Measurements from ENCODE around the gene RNF220. TPM values are rescaled to one million over a fixed set of nuclear protein-coding genes. Genes with fewer than 3 reads are reported as not detected.

RNF220 gene
- total and polyA plus RNA-seq, 9 of the 15 experiments (the other 6 are each of a cell fraction or from before 2014, with no cell fraction given): 5.1 to 117 (median 66.9) TPM

DNA sequence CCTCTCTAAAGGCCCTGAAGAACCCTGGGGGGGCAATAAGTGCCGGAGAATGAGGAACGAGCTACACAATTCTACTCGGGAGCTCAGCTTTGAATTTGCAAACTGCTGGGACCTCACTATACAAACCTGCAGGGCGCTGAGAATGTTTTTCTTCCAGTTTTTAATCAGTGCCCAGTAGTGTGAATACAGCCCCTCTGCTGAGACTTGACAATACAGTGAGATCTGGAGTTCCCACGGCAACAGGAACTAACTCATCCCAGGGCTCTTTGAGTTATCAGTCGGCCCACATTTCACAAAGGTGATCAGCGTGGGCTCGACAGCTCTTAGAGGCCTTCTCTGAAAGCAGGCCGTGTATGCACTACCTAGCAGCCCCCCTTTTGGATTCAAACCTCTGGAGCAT is 227.5 kb downstream of the RNF220 start (continued):
- TF ChIP-seq, protein P1, sequence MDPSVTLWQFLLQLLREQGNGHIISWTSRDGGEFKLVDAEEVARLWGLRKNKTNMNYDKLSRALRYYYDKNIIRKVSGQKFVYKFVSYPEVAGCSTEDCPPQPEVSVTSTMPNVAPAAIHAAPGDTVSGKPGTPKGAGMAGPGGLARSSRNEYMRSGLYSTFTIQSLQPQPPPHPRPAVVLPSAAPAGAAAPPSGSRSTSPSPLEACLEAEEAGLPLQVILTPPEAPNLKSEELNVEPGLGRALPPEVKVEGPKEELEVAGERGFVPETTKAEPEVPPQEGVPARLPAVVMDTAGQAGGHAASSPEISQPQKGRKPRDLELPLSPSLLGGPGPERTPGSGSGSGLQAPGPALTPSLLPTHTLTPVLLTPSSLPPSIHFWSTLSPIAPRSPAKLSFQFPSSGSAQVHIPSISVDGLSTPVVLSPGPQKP (CRISPR knock-in tag; IDR thresholded peaks at IDR 0.05): no peak
- TF ChIP-seq MEF2D (tag; conservative IDR thresholded peaks at IDR 0.05; ENCODE audit: low read depth) (no peak), ATF2 (CRISPR knock-in tag; IDR thresholded peaks at IDR 0.05) (no peak), IRF2 (CRISPR knock-in tag; IDR thresholded peaks at IDR 0.05) (no peak), ZNF184 (CRISPR knock-in tag; IDR thresholded peaks at IDR 0.05) (no peak), TAF9B (IDR thresholded peaks at IDR 0.05; ENCODE audit: partially characterized antibody) (no peak), HDAC2 (IDR thresholded peaks at IDR 0.05) (0 out of 2 replicates have a peak, but pooled peaks have one; percentile 22), E2F6 (IDR thresholded peaks at IDR 0.05; ENCODE audit: borderline replicate concordance in 1 of 2, extremely low read depth in 1 of 2, insufficient read depth in 1 of 2, insufficient read length in 1 of 2, low read depth in 1 of 2, low read length in 1 of 2, poor library complexity in 1 of 2, severe bottlenecking in 1 of 2) (peak in 1 of 2 experiments; percentile 17), NUFIP1 (IDR thresholded peaks at IDR 0.05; ENCODE audit: partially characterized antibody) (no peak), ELF1 (tag; IDR thresholded peaks at IDR 0.05) (no peak), ZNF589 (CRISPR knock-in tag; IDR thresholded peaks at IDR 0.05; ENCODE audit: low read depth) (no peak), RFX5 (IDR thresholded peaks at IDR 0.05; ENCODE audit: low read depth, low read length) (no peak), ZNF75A (CRISPR knock-in tag; IDR thresholded peaks at IDR 0.05) (no peak), NR3C1 (CRISPR knock-in tag; IDR thresholded peaks at IDR 0.05) (no peak), MEIS2 (IDR thresholded peaks at IDR 0.05; ENCODE audit: partially characterized antibody) (no peak)
- TF ChIP-seq, protein P2, sequence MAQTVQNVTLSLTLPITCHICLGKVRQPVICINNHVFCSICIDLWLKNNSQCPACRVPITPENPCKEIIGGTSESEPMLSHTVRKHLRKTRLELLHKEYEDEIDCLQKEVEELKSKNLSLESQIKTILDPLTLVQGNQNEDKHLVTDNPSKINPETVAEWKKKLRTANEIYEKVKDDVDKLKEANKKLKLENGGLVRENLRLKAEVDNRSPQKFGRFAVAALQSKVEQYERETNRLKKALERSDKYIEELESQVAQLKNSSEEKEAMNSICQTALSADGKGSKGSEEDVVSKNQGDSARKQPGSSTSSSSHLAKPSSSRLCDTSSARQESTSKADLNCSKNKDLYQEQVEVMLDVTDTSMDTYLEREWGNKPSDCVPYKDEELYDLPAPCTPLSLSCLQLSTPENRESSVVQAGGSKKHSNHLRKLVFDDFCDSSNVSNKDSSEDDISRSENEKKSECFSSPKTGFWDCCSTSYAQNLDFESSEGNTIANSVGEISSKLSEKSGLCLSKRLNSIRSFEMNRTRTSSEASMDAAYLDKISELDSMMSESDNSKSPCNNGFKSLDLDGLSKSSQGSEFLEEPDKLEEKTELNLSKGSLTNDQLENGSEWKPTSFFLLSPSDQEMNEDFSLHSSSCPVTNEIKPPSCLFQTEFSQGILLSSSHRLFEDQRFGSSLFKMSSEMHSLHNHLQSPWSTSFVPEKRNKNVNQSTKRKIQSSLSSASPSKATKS (CRISPR knock-in tag; IDR thresholded peaks at IDR 0.05): no peak
- TF ChIP-seq, protein P3, sequence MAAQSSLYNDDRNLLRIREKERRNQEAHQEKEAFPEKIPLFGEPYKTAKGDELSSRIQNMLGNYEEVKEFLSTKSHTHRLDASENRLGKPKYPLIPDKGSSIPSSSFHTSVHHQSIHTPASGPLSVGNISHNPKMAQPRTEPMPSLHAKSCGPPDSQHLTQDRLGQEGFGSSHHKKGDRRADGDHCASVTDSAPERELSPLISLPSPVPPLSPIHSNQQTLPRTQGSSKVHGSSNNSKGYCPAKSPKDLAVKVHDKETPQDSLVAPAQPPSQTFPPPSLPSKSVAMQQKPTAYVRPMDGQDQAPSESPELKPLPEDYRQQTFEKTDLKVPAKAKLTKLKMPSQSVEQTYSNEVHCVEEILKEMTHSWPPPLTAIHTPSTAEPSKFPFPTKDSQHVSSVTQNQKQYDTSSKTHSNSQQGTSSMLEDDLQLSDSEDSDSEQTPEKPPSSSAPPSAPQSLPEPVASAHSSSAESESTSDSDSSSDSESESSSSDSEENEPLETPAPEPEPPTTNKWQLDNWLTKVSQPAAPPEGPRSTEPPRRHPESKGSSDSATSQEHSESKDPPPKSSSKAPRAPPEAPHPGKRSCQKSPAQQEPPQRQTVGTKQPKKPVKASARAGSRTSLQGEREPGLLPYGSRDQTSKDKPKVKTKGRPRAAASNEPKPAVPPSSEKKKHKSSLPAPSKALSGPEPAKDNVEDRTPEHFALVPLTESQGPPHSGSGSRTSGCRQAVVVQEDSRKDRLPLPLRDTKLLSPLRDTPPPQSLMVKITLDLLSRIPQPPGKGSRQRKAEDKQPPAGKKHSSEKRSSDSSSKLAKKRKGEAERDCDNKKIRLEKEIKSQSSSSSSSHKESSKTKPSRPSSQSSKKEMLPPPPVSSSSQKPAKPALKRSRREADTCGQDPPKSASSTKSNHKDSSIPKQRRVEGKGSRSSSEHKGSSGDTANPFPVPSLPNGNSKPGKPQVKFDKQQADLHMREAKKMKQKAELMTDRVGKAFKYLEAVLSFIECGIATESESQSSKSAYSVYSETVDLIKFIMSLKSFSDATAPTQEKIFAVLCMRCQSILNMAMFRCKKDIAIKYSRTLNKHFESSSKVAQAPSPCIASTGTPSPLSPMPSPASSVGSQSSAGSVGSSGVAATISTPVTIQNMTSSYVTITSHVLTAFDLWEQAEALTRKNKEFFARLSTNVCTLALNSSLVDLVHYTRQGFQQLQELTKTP (IDR thresholded peaks at IDR 0.05; ENCODE audit: low read depth in 1 of 2, partially characterized antibody in 2 of 2): no peak

Measured in K562 (cell line).